ENCODE measurements around the gene PCYT1A.
"Not testable (repeated sequence)": the region's sequence is repeated elsewhere in the genome, so short reads cannot be mapped to it uniquely, and the experiment has no call there.

Gene PCYT1A

DNA sequence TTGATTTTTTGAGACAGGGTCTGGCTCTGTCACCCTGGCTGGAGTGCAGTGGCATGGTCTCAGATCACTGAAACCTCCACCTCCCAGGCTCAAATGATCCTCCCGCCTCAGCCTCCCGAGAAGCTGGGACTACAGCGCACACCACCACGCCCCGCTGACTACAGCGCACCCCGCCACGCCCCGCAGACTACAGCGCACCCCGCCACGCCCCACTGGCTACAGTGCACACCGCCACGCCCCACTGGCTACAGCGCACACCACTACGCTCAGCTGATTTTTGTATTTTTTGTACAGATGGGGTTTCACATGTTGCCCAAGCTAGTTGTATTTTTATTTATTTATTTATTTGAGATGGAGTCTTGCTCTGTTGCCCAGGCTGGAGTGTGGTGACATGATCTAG is 35.6 kb downstream of the PCYT1A start:
- DNase-seq (ENCODE audit: low read depth) = no peak
- H3K4me3 ChIP-seq (ENCODE audit: low read depth, low read length) = no peak overlapping the region
- TF ChIP-seq, protein P1, sequence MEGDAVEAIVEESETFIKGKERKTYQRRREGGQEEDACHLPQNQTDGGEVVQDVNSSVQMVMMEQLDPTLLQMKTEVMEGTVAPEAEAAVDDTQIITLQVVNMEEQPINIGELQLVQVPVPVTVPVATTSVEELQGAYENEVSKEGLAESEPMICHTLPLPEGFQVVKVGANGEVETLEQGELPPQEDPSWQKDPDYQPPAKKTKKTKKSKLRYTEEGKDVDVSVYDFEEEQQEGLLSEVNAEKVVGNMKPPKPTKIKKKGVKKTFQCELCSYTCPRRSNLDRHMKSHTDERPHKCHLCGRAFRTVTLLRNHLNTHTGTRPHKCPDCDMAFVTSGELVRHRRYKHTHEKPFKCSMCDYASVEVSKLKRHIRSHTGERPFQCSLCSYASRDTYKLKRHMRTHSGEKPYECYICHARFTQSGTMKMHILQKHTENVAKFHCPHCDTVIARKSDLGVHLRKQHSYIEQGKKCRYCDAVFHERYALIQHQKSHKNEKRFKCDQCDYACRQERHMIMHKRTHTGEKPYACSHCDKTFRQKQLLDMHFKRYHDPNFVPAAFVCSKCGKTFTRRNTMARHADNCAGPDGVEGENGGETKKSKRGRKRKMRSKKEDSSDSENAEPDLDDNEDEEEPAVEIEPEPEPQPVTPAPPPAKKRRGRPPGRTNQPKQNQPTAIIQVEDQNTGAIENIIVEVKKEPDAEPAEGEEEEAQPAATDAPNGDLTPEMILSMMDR (IDR thresholded peaks at IDR 0.05; ENCODE audit: control insufficient read depth, extremely low read depth, insufficient read depth) = no peak

DNA sequence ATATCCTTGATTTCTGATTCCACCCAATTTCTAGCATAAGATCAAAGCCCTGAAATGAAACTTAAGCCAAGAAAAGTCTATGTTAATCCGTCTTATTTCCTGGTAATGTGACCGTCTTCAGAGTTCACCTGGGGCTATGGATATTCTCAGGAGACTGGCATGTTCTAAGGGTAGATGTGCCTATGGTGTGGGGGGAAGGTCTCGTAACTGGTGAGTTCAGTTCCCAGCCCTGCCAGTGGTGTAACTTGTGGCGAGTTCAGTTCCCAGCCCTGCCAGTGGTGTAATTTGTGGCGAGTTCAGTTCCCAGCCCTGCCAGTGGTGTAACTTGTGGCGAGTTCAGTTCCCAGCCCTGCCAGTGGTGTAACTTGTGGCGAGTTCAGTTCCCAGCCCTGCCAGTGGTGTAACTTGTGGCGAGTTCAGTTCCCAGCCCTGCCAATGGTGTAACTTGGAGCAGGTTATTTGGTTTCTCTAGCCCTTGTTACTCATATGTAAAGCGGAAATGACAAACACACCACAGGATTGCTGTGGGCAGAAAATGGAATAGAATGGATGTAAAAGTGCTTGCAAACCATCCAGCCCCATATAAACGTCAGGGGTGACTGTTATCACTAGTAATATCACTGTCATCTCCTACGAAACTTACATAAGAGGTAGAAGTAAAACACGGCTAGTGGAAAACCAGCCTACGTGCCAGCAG is 40.8 kb downstream of the PCYT1A start:
- TF ChIP-seq, protein P1 (IDR thresholded peaks at IDR 0.05; ENCODE audit: control insufficient read depth, extremely low read depth, insufficient read depth) = no peak

DNA sequence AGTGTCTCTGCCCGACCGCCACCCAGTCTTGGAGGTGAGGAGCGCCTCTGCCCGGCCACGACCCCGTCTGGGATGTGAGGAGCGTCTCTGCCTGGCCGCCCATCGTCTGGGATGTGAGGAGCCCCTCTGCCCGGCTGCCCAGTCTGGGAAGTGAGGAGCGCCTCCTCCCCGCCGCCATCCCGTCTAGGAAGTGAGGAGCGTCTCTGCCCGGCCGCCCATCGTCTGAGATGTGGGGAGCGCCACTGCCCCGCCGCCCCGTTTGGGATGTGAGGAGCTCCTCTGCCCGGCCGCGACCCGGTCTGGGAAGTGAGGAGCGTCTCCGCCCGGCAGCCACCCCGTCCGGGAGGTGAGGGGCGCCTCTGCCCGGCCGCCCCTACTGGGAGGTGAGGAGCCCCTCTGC is 43.4 kb downstream of the PCYT1A start:
- H3K4me3 ChIP-seq (ENCODE audit: low read depth, low read length); DNase-seq (ENCODE audit: low read depth): not testable (repeated sequence)

More for the DNA sequence above, 40.8 kb downstream of the PCYT1A start:
- no peak overlapping the region for H3K4me3 ChIP-seq (ENCODE audit: low read depth, low read length)
- DNase-seq (ENCODE audit: low read depth) = no peak

DNA sequence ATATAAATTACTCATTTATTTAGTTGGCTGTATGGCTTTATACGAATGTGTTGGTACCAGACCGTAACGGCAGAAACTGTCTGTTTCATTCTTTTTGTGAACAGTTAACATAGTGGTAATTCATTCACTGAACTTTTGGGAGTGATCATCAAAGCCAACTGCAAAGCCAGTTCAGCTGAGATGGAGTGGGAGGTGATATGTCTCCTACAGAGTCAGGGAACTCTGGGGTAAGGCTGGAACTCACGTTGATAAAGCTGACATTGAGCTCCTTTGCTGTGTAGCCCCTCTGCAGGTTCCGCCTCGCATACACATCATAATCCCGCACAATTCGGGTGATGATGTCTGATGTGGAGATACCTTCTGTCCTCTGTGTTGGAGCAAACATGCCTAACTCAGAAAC is 45.8 kb downstream of the PCYT1A start:
- TF ChIP-seq, protein P1 (IDR thresholded peaks at IDR 0.05; ENCODE audit: control insufficient read depth, extremely low read depth, insufficient read depth) = no peak
- no peak overlapping the region for H3K4me3 ChIP-seq (ENCODE audit: low read depth, low read length)

DNA sequence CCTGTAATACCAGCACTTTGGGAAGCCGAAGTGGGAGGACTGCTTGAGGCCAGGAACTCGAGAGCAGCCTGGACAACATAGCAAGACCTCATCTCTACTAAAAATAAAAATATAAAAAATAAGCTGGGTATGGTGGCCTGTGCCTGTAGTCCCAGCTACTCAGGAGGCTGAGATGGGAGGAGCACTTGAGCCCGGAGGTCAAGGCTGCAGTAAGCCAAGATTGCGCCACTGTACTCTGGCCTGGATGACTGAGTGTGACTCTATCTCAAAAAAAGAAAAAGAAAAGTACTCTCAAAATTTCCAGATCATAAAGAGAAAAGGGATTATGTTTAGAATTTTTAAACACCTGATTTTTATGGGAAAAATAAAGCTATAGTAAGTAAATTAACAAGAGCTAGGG is 47.1 kb downstream of the PCYT1A start:
- no peak for DNase-seq (ENCODE audit: low read depth)
- TF ChIP-seq, protein P1 (IDR thresholded peaks at IDR 0.05; ENCODE audit: control insufficient read depth, extremely low read depth, insufficient read depth) = no peak
- no peak overlapping the region for H3K4me3 ChIP-seq (ENCODE audit: low read depth, low read length)

More for the DNA sequence above, 45.8 kb downstream of the PCYT1A start:
- no peak for DNase-seq (ENCODE audit: low read depth)

DNA sequence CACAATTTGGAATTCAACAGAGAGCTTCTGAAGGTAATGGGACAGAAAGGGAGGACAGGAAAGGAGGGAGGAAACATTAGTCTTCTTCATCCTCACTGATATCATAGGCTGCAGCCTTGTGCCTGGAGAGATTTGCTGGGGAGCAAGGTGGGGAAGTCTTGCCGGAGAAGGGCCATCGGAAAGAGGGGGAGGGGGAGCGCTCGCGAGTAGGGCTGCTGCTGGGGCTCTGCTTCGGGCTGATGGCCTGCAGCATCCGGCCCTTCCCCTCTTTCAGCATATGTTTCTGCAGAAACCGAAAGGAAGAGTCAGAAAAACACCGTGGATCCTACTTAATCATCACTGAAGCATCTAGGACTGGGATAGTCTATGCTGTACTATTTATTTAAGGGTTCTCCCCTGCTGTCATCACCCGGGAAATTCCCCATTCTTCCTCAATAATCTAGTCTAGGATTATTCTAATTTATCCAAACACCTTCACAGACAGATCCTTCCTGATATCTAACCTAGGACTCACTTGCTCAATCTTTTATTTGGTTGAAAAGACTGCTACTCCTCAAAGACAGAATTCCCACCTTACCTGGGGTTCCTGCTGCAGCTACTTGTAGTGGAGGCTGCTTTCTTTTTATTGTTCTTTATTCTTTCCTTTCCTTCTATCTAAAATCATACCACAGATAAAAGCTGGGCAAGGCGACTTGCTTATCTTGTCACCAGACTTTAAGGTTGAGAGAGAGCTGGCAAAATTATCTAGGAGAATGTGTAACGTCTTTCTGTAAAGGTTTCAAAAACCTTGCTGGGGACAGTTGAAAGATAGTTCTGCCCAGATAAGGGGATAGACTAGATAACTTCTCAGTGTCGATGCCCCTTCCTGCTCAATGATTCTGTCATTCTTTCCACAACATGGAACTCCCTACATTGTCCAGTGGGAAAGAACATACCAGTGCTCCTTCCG is 48.6 kb downstream of the PCYT1A start:
- TF ChIP-seq, protein P1 (IDR thresholded peaks at IDR 0.05; ENCODE audit: control insufficient read depth, extremely low read depth, insufficient read depth) = no peak
- H3K4me3 ChIP-seq (ENCODE audit: low read depth, low read length) = no peak overlapping the region
- no peak for DNase-seq (ENCODE audit: low read depth)

DNA sequence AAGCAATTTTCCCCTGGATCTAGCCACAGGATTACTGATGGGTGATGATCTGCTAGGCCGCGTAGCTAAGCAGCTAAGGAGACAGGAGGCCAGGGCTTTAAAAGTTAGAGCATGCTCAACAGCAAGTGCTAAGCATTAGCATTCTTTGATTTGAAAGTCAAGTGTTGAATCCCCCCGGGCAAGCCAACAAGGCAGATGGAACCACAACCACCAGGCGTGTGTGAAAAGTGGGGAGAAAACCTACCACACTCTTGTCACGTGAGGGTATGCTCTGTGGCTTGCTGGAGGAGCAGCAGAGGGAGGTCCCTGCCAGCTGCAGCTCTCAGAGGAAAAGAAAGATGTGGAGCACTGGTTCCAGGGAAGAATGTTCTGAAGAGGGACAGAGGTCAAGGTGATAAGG is 50.3 kb downstream of the PCYT1A start:
- TF ChIP-seq, protein P1 (IDR thresholded peaks at IDR 0.05; ENCODE audit: control insufficient read depth, extremely low read depth, insufficient read depth) = no peak
- no peak for DNase-seq (ENCODE audit: low read depth)
- no peak overlapping the region for H3K4me3 ChIP-seq (ENCODE audit: low read depth, low read length)
